Sigmoid colon (tissue), 7 donors: Measurements from ENCODE around the gene PLEKHG7. TPM values are rescaled to one million over a fixed set of nuclear protein-coding genes. Genes with fewer than 3 reads are reported as not detected.

ENCODE experiments used
- DNase-seq: peaks from one replicate; pipeline ENCODE4 v3.0.0-alpha.2; 2019
- H3K27ac ChIP-seq, 4 donors: fragments of 200-600 bp; sonication (generic); one replicate each; pipeline ENCODE4 v1.5.1; 2016 to 2019; ENCODE audit warnings: mild to moderate bottlenecking in 1 of 4
- H3K27me3 ChIP-seq, 3 donors: fragments of 200-600 bp; sonication (generic); one replicate each; pipeline ENCODE4 v1.5.1; 2019; ENCODE audit warnings: mild to moderate bottlenecking in 1 of 3
- H3K36me3 ChIP-seq, 4 donors: fragments of 200-600 bp; sonication (generic); one replicate each; pipeline ENCODE4 v1.5.1; 2016 to 2019
- H3K4me1 ChIP-seq, 4 donors: fragments of 200-600 bp; sonication (generic); one replicate each; pipeline ENCODE4 v1.5.1; 2017 to 2019
- H3K4me3 ChIP-seq, 4 donors: fragments of 200-600 bp; sonication (generic); one replicate each; pipeline ENCODE4 v1.5.1; 2017 to 2019; ENCODE audit warnings: mild to moderate bottlenecking in 2 of 4, moderate library complexity in 1 of 4
- H3K9me3 ChIP-seq, 4 donors: fragments of 200-600 bp in 3 of 4; sonication (generic) in 3 of 4; one replicate each; pipeline versions ENCODE4 v1.5.1 to v1.6.1; 2013 to 2019
- EP300 ChIP-seq, 4 donors: sonication (generic); formaldehyde crosslinking; IDR thresholded peaks; one replicate each; pipeline ENCODE4 v1.6.1; 2017; ENCODE audit warnings: antibody characterized with exemption in 4 of 4
- POLR2A ChIP-seq, 2 donors: fragments of 450-650 bp; IDR thresholded peaks; one replicate each; pipeline ENCODE4 v1.6.1; 2016; ENCODE audit warnings: antibody characterized with exemption in 2 of 2, mild to moderate bottlenecking in 2 of 2, moderate library complexity in 2 of 2
- POLR2AphosphoS5 ChIP-seq, 4 donors: sonication (generic); formaldehyde crosslinking; IDR thresholded peaks; one replicate each; pipeline ENCODE4 v1.6.1; 2017; ENCODE audit warnings: antibody characterized with exemption in 4 of 4
- WGBS, 2 donors: extraction: QIAGEN DNeasy Blood & Tissue Kit; methylation state at CpG; one replicate each; pipeline ENCODE4 v1.1.7; 2013; 5-methylcytosine and 5-hydroxymethylcytosine counted together
- intact Hi-C: fragments of 100-400 bp; cut with DNase I; formaldehyde crosslinking; loops from one replicate; pipeline ENCODE4 v1.15.1; 2023
- polyA plus RNA-seq, 3 donors: library from polyadenylated mRNA; stranded (reverse); fragments of 200-250 nt; gene quantifications; one replicate each; pipeline ENCODE4 v1.2.3, GENCODE V29; 2013
- total RNA-seq, 4 donors: library from RNA; depleted of rRNA; stranded (reverse); fragments of >200 nt; gene quantifications; one replicate each; pipeline ENCODE4 v1.1.0, GENCODE V29; 2016
- TF ChIP-seq, protein P1 (sequence below), 4 experiments: fragments of 450-650 bp in 3 of 4; fragments of 200-600 bp in 1 of 4; IDR thresholded peaks; one replicate each; pipeline ENCODE4 v1.5.1; 2016 to 2019; ENCODE audit warnings: antibody characterized with exemption in 4 of 4, mild to moderate bottlenecking in 3 of 4, moderate library complexity in 2 of 4
- donor health status: healthy with polysubstance abuse.
- donor health status: Bipolar disorder and iron deficiency.
- donor health status: healthy.

PLEKHG7 gene
- total and polyA plus RNA-seq, 7 donors, result 0.23 to 0.71 (median 0.50) TPM; not detected in 3

DNA sequence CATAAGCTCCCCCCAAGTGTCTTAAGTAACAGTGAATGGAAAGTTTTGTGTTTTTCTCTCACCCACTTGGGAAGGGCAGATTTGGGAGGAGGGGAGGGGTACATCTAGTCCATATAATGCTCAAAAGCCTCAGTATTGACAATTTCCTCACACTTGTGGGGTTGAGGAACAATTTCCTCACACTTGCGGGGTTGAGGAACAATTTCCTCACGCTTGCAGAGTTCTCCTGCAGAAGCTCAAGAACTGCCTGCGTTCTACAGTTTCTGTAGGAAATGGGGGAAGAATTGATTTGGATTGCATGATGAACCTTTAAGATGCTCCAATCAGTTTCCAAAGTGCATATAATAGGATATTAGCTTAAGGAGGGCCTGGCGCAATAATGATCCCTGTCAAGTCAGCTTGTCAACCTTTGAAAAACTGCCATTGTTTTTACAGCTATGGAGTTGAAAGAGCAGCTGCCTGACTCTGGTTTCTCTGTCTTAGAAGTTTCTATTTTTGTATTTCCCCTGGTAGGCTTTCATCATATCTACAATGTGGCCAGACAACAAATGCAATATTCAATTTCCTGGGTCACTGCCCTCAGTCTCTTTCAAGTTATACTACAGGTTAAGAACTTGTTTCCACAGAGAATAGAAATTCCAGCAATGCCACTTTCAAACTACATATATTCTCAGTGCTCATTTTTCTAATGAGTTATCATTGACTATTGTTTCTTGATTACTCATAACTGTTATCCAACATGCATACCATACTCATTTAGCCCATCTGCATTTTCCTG lies 66.5 kb downstream of the PLEKHG7 start:
- 62 to 89% methylated on average over 4 of the region's 4 CpGs for WGBS, 2 donors
- TF ChIP-seq EP300 (IDR thresholded peaks at IDR 0.05) (no peak), POLR2AphosphoS5 (IDR thresholded peaks at IDR 0.05) (no peak), POLR2A (IDR thresholded peaks at IDR 0.05) (no peak)
- TF ChIP-seq, protein P1, sequence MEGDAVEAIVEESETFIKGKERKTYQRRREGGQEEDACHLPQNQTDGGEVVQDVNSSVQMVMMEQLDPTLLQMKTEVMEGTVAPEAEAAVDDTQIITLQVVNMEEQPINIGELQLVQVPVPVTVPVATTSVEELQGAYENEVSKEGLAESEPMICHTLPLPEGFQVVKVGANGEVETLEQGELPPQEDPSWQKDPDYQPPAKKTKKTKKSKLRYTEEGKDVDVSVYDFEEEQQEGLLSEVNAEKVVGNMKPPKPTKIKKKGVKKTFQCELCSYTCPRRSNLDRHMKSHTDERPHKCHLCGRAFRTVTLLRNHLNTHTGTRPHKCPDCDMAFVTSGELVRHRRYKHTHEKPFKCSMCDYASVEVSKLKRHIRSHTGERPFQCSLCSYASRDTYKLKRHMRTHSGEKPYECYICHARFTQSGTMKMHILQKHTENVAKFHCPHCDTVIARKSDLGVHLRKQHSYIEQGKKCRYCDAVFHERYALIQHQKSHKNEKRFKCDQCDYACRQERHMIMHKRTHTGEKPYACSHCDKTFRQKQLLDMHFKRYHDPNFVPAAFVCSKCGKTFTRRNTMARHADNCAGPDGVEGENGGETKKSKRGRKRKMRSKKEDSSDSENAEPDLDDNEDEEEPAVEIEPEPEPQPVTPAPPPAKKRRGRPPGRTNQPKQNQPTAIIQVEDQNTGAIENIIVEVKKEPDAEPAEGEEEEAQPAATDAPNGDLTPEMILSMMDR (IDR thresholded peaks at IDR 0.05), result no peak
- no peak for DNase-seq
- Histone ChIP-seq H3K4me3 (no peak overlapping the region), H3K9me3 (no peaks in the 10 kb centered on the region), H3K36me3 (no peaks in the 10 kb centered on the region), H3K27ac (no peak overlapping the region), H3K4me1 (no peaks in the 10 kb centered on the region), H3K27me3 (no peaks in the 10 kb centered on the region)
- intact Hi-C loops, result no loop called here

DNA sequence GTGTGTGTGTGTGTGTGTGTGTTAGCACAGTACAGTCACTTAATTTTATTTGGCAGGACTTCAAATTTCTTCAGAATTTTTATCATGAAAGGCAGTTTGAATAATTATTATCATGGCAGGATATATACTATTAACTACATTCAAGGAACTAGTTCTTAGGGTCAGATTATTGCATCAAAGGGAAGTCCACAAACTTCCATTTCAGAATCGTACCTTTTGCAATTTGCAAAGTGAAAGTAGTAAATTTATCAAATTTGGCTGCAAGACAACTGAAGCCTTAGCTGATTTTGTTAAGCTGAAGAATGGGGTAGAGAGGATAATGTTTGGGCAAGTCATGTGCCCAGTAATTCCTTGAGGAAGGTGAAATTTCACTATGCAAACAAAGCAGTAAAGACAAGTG lies 68.2 kb downstream of the PLEKHG7 start:
- TF ChIP-seq POLR2AphosphoS5 (IDR thresholded peaks at IDR 0.05) (no peak), POLR2A (IDR thresholded peaks at IDR 0.05) (no peak), EP300 (IDR thresholded peaks at IDR 0.05) (no peak)
- TF ChIP-seq, protein P1 (IDR thresholded peaks at IDR 0.05), result no peak
- Histone ChIP-seq H3K27me3 (no peaks in the 10 kb centered on the region), H3K27ac (no peak overlapping the region), H3K9me3 (no peaks in the 10 kb centered on the region), H3K4me1 (no peaks in the 10 kb centered on the region), H3K4me3 (no peak overlapping the region), H3K36me3 (peaks cover 0 to 9% (median 3%) of the 10 kb centered on the region in 4 donors)
- intact Hi-C loops, result no loop called here
- no peak for DNase-seq
- WGBS, 2 donors, result 54 to 55% methylated on average over 1 of the region's 1 CpG

GRCh38 chr12:92775416-92775815 lies 72.6 kb downstream of the PLEKHG7 start:
- Histone ChIP-seq H3K4me1 (no peaks in the 10 kb centered on the region), H3K27ac (no peak overlapping the region), H3K4me3 (no peak overlapping the region), H3K36me3 (peaks cover 0 to 52% (median 9%) of the 10 kb centered on the region in 4 donors), H3K9me3 (no peaks in the 10 kb centered on the region), H3K27me3 (no peaks in the 10 kb centered on the region)
- intact Hi-C loops, result no loop called here
- no peak for DNase-seq
- no peak for TF ChIP-seq POLR2A (IDR thresholded peaks at IDR 0.05)

DNA sequence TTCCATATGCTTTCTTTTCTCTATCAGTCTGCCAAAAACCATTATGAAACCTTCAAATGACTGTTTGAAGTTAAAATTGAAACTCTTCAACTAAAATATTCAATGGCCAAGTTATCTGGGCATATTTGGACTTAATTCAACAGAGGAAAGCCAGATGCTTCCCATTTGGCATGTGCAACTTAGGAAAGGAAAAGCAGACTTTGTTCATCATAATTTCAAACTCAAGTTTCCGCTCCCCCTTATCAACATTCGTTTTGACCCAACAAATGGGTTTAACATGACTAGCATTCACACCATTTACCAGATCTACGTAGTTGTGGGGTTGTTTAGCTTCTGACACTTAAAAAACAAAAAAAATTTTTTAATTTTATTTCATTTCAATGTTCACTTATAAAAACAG lies 75.7 kb downstream of the PLEKHG7 start:
- no peak for DNase-seq
- Histone ChIP-seq H3K4me1 (no peaks in the 10 kb centered on the region), H3K9me3 (no peaks in the 10 kb centered on the region), H3K36me3 (peaks cover 0 to 70% (median 9%) of the 10 kb centered on the region in 4 donors), H3K27ac (no peak overlapping the region), H3K27me3 (no peaks in the 10 kb centered on the region), H3K4me3 (no peak overlapping the region)
- no peak for TF ChIP-seq POLR2A (IDR thresholded peaks at IDR 0.05)
- TF ChIP-seq POLR2AphosphoS5 (IDR thresholded peaks at IDR 0.05), result no peak
- no peak for TF ChIP-seq EP300 (IDR thresholded peaks at IDR 0.05)
- TF ChIP-seq, protein P1 (IDR thresholded peaks at IDR 0.05), result no peak
- intact Hi-C loops, result no loop called here
- 87 to 90% methylated on average over 3 of the region's 3 CpGs for WGBS, 2 donors

DNA sequence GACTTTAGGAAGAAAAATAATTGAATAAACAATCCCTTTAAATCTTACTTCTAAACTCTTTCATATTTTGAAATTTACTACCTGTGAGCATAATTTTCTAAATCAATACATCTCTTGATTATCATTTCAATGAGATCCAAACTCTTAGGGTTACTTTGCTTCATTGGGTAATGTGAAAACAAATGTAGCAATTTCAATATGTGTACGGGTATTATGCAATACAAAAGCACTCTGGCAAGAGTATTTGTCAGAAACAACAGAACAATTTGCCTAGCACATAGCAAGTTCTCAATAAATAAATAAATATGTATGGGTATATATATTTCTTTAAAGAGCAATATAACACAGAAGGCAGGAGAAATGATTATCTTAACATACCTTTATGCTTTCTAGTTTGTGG lies 77.1 kb downstream of the PLEKHG7 start:
- peaks cover 0 to 70% (median 9%) of the 10 kb centered on the region in 4 donors for H3K36me3 ChIP-seq
- H3K27me3 ChIP-seq, result no peaks in the 10 kb centered on the region
- H3K4me1 ChIP-seq, result peaks cover 0 to 7% (median 0%) of the 10 kb centered on the region in 4 donors
- TF ChIP-seq EP300 (IDR thresholded peaks at IDR 0.05) (no peak), POLR2A (IDR thresholded peaks at IDR 0.05) (no peak), POLR2AphosphoS5 (IDR thresholded peaks at IDR 0.05) (no peak)
- TF ChIP-seq, protein P1 (IDR thresholded peaks at IDR 0.05), result no peak
- H3K4me3 ChIP-seq, result no peak overlapping the region
- intact Hi-C loops, result no loop called here
- 75 to 86% methylated on average over 1 of the region's 1 CpG for WGBS, 2 donors
- no peak for DNase-seq
- no peaks in the 10 kb centered on the region for H3K9me3 ChIP-seq
- H3K27ac ChIP-seq, result no peak overlapping the region
